Transverse colon (tissue), 4 donors: ENCODE results near the gene AARSD1.

Experiments used
- POLR2A ChIP-seq: fragments of 450-650 bp; IDR thresholded peaks from one replicate; pipeline ENCODE4 v1.6.1; 2016; ENCODE audit warnings: antibody characterized with exemption, mild to moderate bottlenecking, moderate library complexity
- POLR2AphosphoS5 ChIP-seq, 3 donors: sonication (generic); formaldehyde crosslinking; IDR thresholded peaks; one replicate each; pipeline ENCODE4 v1.6.1; 2016; ENCODE audit warnings: antibody characterized with exemption in 3 of 3
- TF ChIP-seq, protein P1 (sequence below), 5 experiments: fragments of 200-600 bp in 3 of 5; fragments of 450-650 bp in 2 of 5; sonication (generic) in 3 of 5; IDR thresholded peaks; 1 replicate in 2 of 5; 2 replicates in 3 of 5; pipeline ENCODE4 v1.5.1; 2016 to 2017; ENCODE audit warnings: antibody characterized with exemption in 5 of 5, inconsistent platforms in 3 of 5, mild to moderate bottlenecking in 2 of 5, moderate library complexity in 1 of 5

DNA sequence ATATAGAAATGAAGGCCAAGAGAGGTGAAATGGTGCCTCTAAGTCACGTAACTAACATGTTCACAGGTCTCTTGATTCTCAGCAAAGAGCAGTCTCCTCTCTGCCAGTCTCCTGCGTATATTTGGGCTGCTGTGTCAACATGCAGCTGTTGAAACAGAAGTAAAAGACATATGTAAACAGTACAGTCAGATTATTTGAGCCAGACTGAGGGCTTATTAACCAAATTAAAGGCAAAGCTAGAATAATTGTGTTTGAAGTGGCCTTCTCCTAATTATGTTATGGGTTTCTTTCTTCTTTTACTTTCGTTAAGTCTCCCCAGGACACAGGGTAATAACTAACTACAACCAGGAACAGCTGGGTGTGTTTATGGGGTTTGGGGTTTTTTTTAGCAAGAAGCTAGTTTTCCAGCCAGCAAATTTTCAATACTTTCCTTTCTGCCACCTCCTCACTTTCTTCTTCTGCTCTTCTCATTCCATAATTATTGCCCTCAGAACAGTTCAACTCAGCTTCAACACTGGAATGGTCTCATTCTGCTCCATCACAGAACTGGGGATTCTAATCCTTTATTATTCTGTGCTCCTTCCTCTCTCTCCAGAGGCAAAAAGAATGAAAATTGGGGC, 45.2 kb downstream of the AARSD1 start:
- TF ChIP-seq, protein P1, sequence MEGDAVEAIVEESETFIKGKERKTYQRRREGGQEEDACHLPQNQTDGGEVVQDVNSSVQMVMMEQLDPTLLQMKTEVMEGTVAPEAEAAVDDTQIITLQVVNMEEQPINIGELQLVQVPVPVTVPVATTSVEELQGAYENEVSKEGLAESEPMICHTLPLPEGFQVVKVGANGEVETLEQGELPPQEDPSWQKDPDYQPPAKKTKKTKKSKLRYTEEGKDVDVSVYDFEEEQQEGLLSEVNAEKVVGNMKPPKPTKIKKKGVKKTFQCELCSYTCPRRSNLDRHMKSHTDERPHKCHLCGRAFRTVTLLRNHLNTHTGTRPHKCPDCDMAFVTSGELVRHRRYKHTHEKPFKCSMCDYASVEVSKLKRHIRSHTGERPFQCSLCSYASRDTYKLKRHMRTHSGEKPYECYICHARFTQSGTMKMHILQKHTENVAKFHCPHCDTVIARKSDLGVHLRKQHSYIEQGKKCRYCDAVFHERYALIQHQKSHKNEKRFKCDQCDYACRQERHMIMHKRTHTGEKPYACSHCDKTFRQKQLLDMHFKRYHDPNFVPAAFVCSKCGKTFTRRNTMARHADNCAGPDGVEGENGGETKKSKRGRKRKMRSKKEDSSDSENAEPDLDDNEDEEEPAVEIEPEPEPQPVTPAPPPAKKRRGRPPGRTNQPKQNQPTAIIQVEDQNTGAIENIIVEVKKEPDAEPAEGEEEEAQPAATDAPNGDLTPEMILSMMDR (IDR thresholded peaks at IDR 0.05): no peak
- no peak for TF ChIP-seq POLR2AphosphoS5 (IDR thresholded peaks at IDR 0.05)
- no peak for TF ChIP-seq POLR2A
